ENCODE results near the gene SH2D4B. TPM values are rescaled to one million over a fixed set of nuclear protein-coding genes. Genes with fewer than 3 reads are reported as not detected.

The SH2D4B gene
- total RNA-seq, 2 experiments from 2014 or later, result 0.03 TPM; not detected in 1

- Histone ChIP-seq H3K9me3 (ENCODE audit: low read length) (no peaks in the 10 kb centered on the region), H3K4me1 (ENCODE audit: insufficient read depth, low read length, poor library complexity, severe bottlenecking) (no peaks in the 10 kb centered on the region), H3K27ac (ENCODE audit: low read depth, low read length, poor library complexity, severe bottlenecking) (no peak overlapping the region), H4K20me1 (ENCODE audit: insufficient read depth, low read length) (no peaks in the 10 kb centered on the region), H3K4me3 (ENCODE audit: low read depth, low read length, poor library complexity, severe bottlenecking) (no peak overlapping the region), H3K79me2 (ENCODE audit: insufficient read depth, low read depth, low read length) (no peaks in the 10 kb centered on the region), H3K4me2 (ENCODE audit: low read length) (no peak overlapping the region), H3K36me3 (ENCODE audit: insufficient read depth, low read length) (no peaks in the 10 kb centered on the region), H2AFZ (ENCODE audit: low read length) (peak overlapping the region; percentile 34; the same call in 1 of the 2 replicates), H3K9me2 (ENCODE audit: insufficient read depth, low read length) (no peaks in the 10 kb centered on the region)
- CTCF ChIA-PET (ENCODE audit: unreplicated experiment), result no interaction called here
- POLR2A ChIA-PET, result interaction anchor here (0.7 to 0.8 kb wide), 2 partner anchors 8 to 20 kb away, joined by 3 to 4 read pairs; no protein-coding TSS in a partner anchor
- intact Hi-C loops (cut with micrococcal nuclease; ENCODE audit: unreplicated experiment), result no loop called here
- TF ChIP-seq CTCF (conservative IDR thresholded peaks at IDR 0.05; ENCODE audit: low read length) (no peak), EZH2phosphoT487 (IDR thresholded peaks at IDR 0.05; ENCODE audit: borderline replicate concordance, low read depth, low read length) (no peak)
- BruUV-seq (replicated peaks), result no TSS peak
- no peak for DNase-seq (ENCODE audit: low spot score)
Measured at GRCh38 chr10:80686734-80687475, 149.2 kb downstream of the SH2D4B start.

- DNase-seq (ENCODE audit: low spot score), result no peak
- H3K4me3 ChIP-seq (ENCODE audit: low read depth, low read length, poor library complexity, severe bottlenecking), result no peak overlapping the region
- H2AFZ ChIP-seq (ENCODE audit: low read length), result no peak overlapping the region
- H3K36me3 ChIP-seq (ENCODE audit: insufficient read depth, low read length), result no peaks in the 10 kb centered on the region
- intact Hi-C loops (cut with micrococcal nuclease; ENCODE audit: unreplicated experiment), result no loop called here
- no peaks in the 10 kb centered on the region for H4K20me1 ChIP-seq (ENCODE audit: insufficient read depth, low read length)
- H3K4me2 ChIP-seq (ENCODE audit: low read length), result no peak overlapping the region
- POLR2A ChIA-PET, result interaction anchor here (0.7 to 0.8 kb wide), 2 partner anchors 8 to 20 kb away, joined by 3 to 4 read pairs; no protein-coding TSS in a partner anchor
- no TSS peak for BruUV-seq (replicated peaks)
- H3K27ac ChIP-seq (ENCODE audit: low read depth, low read length, poor library complexity, severe bottlenecking), result no peak overlapping the region
- H3K9me2 ChIP-seq (ENCODE audit: insufficient read depth, low read length), result no peaks in the 10 kb centered on the region
- no peaks in the 10 kb centered on the region for H3K4me1 ChIP-seq (ENCODE audit: insufficient read depth, low read length, poor library complexity, severe bottlenecking)
- TF ChIP-seq EZH2phosphoT487 (IDR thresholded peaks at IDR 0.05; ENCODE audit: borderline replicate concordance, low read depth, low read length), result no peak
- no peak for TF ChIP-seq CTCF (conservative IDR thresholded peaks at IDR 0.05; ENCODE audit: low read length)
- no peaks in the 10 kb centered on the region for H3K79me2 ChIP-seq (ENCODE audit: insufficient read depth, low read depth, low read length)
- no peaks in the 10 kb centered on the region for H3K9me3 ChIP-seq (ENCODE audit: low read length)
- CTCF ChIA-PET (ENCODE audit: unreplicated experiment), result no interaction called here
Measured at GRCh38 chr10:80687476-80687789, 149.7 kb downstream of the SH2D4B start.

- H3K4me1 ChIP-seq (ENCODE audit: insufficient read depth, low read length, poor library complexity, severe bottlenecking), result no peaks in the 10 kb centered on the region
- H3K9me2 ChIP-seq (ENCODE audit: insufficient read depth, low read length), result no peaks in the 10 kb centered on the region
- no peaks in the 10 kb centered on the region for H4K20me1 ChIP-seq (ENCODE audit: insufficient read depth, low read length)
- no peaks in the 10 kb centered on the region for H3K9me3 ChIP-seq (ENCODE audit: low read length)
- no peak overlapping the region for H3K27ac ChIP-seq (ENCODE audit: low read depth, low read length, poor library complexity, severe bottlenecking)
- ChIA-PET POLR2A (no interaction called here), CTCF (ENCODE audit: unreplicated experiment) (no interaction called here)
- no peak overlapping the region for H3K4me2 ChIP-seq (ENCODE audit: low read length)
- H3K36me3 ChIP-seq (ENCODE audit: insufficient read depth, low read length), result no peaks in the 10 kb centered on the region
- no TSS peak for BruUV-seq (replicated peaks)
- no peak for TF ChIP-seq EZH2phosphoT487 (IDR thresholded peaks at IDR 0.05; ENCODE audit: borderline replicate concordance, low read depth, low read length)
- no peak for TF ChIP-seq CTCF (conservative IDR thresholded peaks at IDR 0.05; ENCODE audit: low read length)
- H2AFZ ChIP-seq (ENCODE audit: low read length), result no peak overlapping the region
- intact Hi-C loops (cut with micrococcal nuclease; ENCODE audit: unreplicated experiment), result no loop called here
- H3K79me2 ChIP-seq (ENCODE audit: insufficient read depth, low read depth, low read length), result no peaks in the 10 kb centered on the region
- no peak for DNase-seq (ENCODE audit: low spot score)
- H3K4me3 ChIP-seq (ENCODE audit: low read depth, low read length, poor library complexity, severe bottlenecking), result no peak overlapping the region
Measured at GRCh38 chr10:80690434-80690833, 152.7 kb downstream of the SH2D4B start.

All from OCI-LY7 (cell line).